HepG2 (cell line): Measurements from ENCODE around the gene RCCD1. TPM values are rescaled to one million over a fixed set of nuclear protein-coding genes. Genes with fewer than 3 reads are reported as not detected.

Experiments used
- ATAC-seq: fragments of 200-7000 bp; cut with Tn5 transposase; 3 replicates; pipeline ENCODE4 v1.9.1; 2020; ENCODE audit warnings: mild to moderate bottlenecking, moderate library complexity
- BruUV-seq: library from RNA; stranded (reverse); fragments of 400-500 nt; replicated peaks from 2 replicates; lab custom pipeline; 2021; lab: Mats Ljungman, UMichigan
- CTCF ChIA-PET: fragments of 300-600 bp; formaldehyde crosslinking; extraction: SDS; loops from one replicate; lab custom pipeline; 2021; ENCODE audit warnings: low total read pairs, inconsistent platforms, low intra/inter-chr PET ratio; lab: Yijun Ruan, JAX
- POLR2A ChIA-PET: fragments of 350-600 bp; sonication (Branson Sonifier 250); formaldehyde crosslinking; loops from one replicate; lab custom pipeline; 2020; ENCODE audit warnings: antibody characterized with exemption, inconsistent platforms; lab: Yijun Ruan, JAX
- DNase-seq: peaks from one replicate; pipeline ENCODE4 v3.0.0-alpha.2; 2015; ENCODE audit warnings: low spot score
- FAIRE-seq: peaks from 3 replicates; lab custom pipeline; 2011; peaks lifted over from hg19 to GRCh38; lab: Jason Lieb, UNC
- H2AFZ ChIP-seq: one replicate; pipeline ENCODE4 v1.6.1; 2011; ENCODE audit warnings: low read length, inconsistent platforms
- H3K27ac ChIP-seq: fragments of 300-600 bp; 3 replicates; pipeline ENCODE4 v1.8.0; 2011; ENCODE audit warnings: mixed run types, mild to moderate bottlenecking, mixed read lengths, low read length, inconsistent platforms; ENCODE audit not compliant: insufficient read depth; ENCODE audit errors: extremely low read length
- H3K27me3 ChIP-seq, 2 experiments: fragments of 200-600 bp in 1 of 2; 2 replicates in 1 of 2; 3 replicates in 1 of 2; pipeline versions ENCODE4 v1.6.0 to v1.8.0; 2011; ENCODE audit warnings: low read length in 2 of 2, mild to moderate bottlenecking in 2 of 2, moderate library complexity in 2 of 2, inconsistent platforms in 1 of 2; ENCODE audit not compliant: insufficient read depth in 2 of 2, control insufficient read depth in 1 of 2
- H3K36me3 ChIP-seq, 2 experiments: fragments of 200-600 bp in 1 of 2; replicated peaks in 1 of 2; 2 replicates in 1 of 2; 3 replicates in 1 of 2; pipeline versions ENCODE4 v1.5.1 to v1.8.0; 2011; ENCODE audit warnings: low read length in 2 of 2, inconsistent platforms in 1 of 2; ENCODE audit not compliant: insufficient read depth in 2 of 2, control insufficient read depth in 1 of 2
- H3K4me1 ChIP-seq: 2 replicates; pipeline ENCODE4 v1.5.1; 2012; ENCODE audit warnings: low read length, inconsistent platforms; ENCODE audit not compliant: insufficient read depth
- H3K4me2 ChIP-seq: 2 replicates; pipeline ENCODE4 v1.6.0; 2011; ENCODE audit warnings: low read depth, low read length, inconsistent platforms
- H3K4me3 ChIP-seq, 3 experiments: fragments of 200-600 bp in 1 of 3; sonication (generic), shearing (Covaris generic) in 1 of 3; replicated peaks in 1 of 3; 2 replicates each; pipeline ENCODE4 v1.5.1; 2011 to 2016; ENCODE audit warnings: low read length in 3 of 3, inconsistent platforms in 2 of 3, low read depth in 2 of 3, mild to moderate bottlenecking in 2 of 3, control low read depth in 1 of 3, mixed read lengths in 1 of 3; ENCODE audit not compliant: insufficient read depth in 1 of 3
- H3K79me2 ChIP-seq: one replicate; pipeline ENCODE4 v1.6.1; 2011; ENCODE audit warnings: low read length, inconsistent platforms; ENCODE audit not compliant: insufficient read depth
- H3K9ac ChIP-seq: 2 replicates; pipeline ENCODE4 v1.6.0; 2011; ENCODE audit warnings: mild to moderate bottlenecking, low read depth, low read length, inconsistent platforms; ENCODE audit not compliant: insufficient read depth
- H3K9me3 ChIP-seq: 2 replicates; pipeline ENCODE4 v1.5.1; 2012; ENCODE audit warnings: mild to moderate bottlenecking, low read length
- H4K20me1 ChIP-seq: 2 replicates; pipeline ENCODE4 v1.6.0; 2011; ENCODE audit warnings: inconsistent platforms, mild to moderate bottlenecking, low read length, moderate library complexity; ENCODE audit not compliant: insufficient read depth
- AKAP8 ChIP-seq: sonication (generic); formaldehyde crosslinking; IDR thresholded peaks from 2 replicates; pipeline ENCODE4 v1.5.1; 2020; ENCODE audit warnings: mild to moderate bottlenecking, missing genetic modification reagents
- ASH2L ChIP-seq: fragments of 300-600, 200-600 bp; sonication (generic); IDR thresholded peaks from 2 replicates; pipeline ENCODE4 v1.7.0; 2017; ENCODE audit warnings: low read depth, mild to moderate bottlenecking, moderate library complexity, mixed read lengths, low read length; ENCODE audit not compliant: insufficient read length
- BCL6 ChIP-seq: IDR thresholded peaks from 2 replicates; pipeline ENCODE4 v1.6.1; 2016; ENCODE audit warnings: missing genetic modification reagents, missing compliant biosample characterization
- MIER2 ChIP-seq: IDR thresholded peaks from 2 replicates; pipeline ENCODE4 v1.6.1; 2016; ENCODE audit warnings: missing biosample characterization, missing genetic modification reagents
- PRDM10 ChIP-seq: sonication (generic); formaldehyde crosslinking; IDR thresholded peaks from 2 replicates; pipeline ENCODE4 v1.4.0; 2020; ENCODE audit warnings: low read depth, missing genetic modification reagents
- SSRP1 ChIP-seq: IDR thresholded peaks from 2 replicates; pipeline ENCODE4 v1.6.1; 2016; ENCODE audit warnings: control low read depth
- ZNF20 ChIP-seq: sonication (generic); formaldehyde crosslinking; IDR thresholded peaks from 2 replicates; pipeline ENCODE4 v1.4.0; 2020; ENCODE audit warnings: mild to moderate bottlenecking, moderate library complexity, missing genetic modification reagents
- ZNF207 ChIP-seq: fragments of 450-650 bp; IDR thresholded peaks from 2 replicates; pipeline ENCODE4 v1.6.1; 2016; ENCODE audit warnings: antibody characterized with exemption, borderline replicate concordance
- ZNF446 ChIP-seq: sonication (generic); formaldehyde crosslinking; IDR thresholded peaks from 2 replicates; pipeline ENCODE4 v1.5.0; 2020; ENCODE audit warnings: mild to moderate bottlenecking, missing genetic modification reagents
- ZNF580 ChIP-seq: IDR thresholded peaks from 2 replicates; pipeline ENCODE4 v1.6.1; 2016; ENCODE audit warnings: low read depth, borderline replicate concordance
- ZNF672 ChIP-seq: sonication (generic); formaldehyde crosslinking; IDR thresholded peaks from 2 replicates; pipeline ENCODE4 v1.8.1; 2022; ENCODE audit warnings: missing genetic modification reagents
- ZNF772 ChIP-seq: sonication (generic); formaldehyde crosslinking; IDR thresholded peaks from 2 replicates; pipeline ENCODE4 v1.5.0; 2020; ENCODE audit warnings: mild to moderate bottlenecking, missing genetic modification reagents
- WGBS: methylation state at CpG from one replicate; pipeline ENCODE4 v1.1.6; 2017; ENCODE audit warnings: low lambda C conversion rate; 5-methylcytosine and 5-hydroxymethylcytosine counted together
- in situ Hi-C: cut with HindIII; loops from 2 replicates; pipeline ENCODE4 v1.10.0; 2017; ENCODE audit warnings: low pct_unique_long_range_greater_than_20kb; ENCODE audit not compliant: extremely low pct_ligation_motif_present
- intact Hi-C: fragments of 100-400 bp; cut with micrococcal nuclease; formaldehyde crosslinking; loops from one replicate; pipeline ENCODE4 v1.10.0; 2022; ENCODE audit not compliant: unreplicated experiment
- polyA plus RNA-seq, 8 experiments: library from polyadenylated mRNA; depleted of rRNA in 3 of 8; stranded (reverse) in 7 of 8; unstranded in 1 of 8; fragments of >200 nt; fragmentation: Illumina TruSeq in 4 of 8; extraction: Trizol in 4 of 8; gene quantifications; 2 replicates each; pipeline versions ENCODE4 v1.2.1 to v1.2.3, GENCODE V29; 2011 to 2016; ENCODE audit warnings: low read depth in 4 of 8, missing spikeins in 1 of 8, mixed read lengths in 1 of 8; ENCODE audit not compliant: insufficient read depth in 1 of 8
- total RNA-seq, 5 experiments: library from RNA; depleted of rRNA; stranded (reverse); fragments of >200 nt; fragmentation: Illumina TruSeq; extraction: Trizol; gene quantifications; 2 replicates each; pipeline ENCODE4 v1.2.3, GENCODE V29; 2016; ENCODE audit warnings: low read depth in 1 of 5
- TF ChIP-seq, protein P1 (sequence below): sonication (generic); formaldehyde crosslinking; IDR thresholded peaks from 2 replicates; pipeline ENCODE4 v1.4.0; 2020; ENCODE audit warnings: mild to moderate bottlenecking, missing genetic modification reagents, borderline replicate concordance

The RCCD1 gene
- total and polyA plus RNA-seq, 2 of the 13 experiments (the other 11 are each of a cell fraction or from before 2014, with no cell fraction given): 14.1 to 15.1 TPM

DNA sequence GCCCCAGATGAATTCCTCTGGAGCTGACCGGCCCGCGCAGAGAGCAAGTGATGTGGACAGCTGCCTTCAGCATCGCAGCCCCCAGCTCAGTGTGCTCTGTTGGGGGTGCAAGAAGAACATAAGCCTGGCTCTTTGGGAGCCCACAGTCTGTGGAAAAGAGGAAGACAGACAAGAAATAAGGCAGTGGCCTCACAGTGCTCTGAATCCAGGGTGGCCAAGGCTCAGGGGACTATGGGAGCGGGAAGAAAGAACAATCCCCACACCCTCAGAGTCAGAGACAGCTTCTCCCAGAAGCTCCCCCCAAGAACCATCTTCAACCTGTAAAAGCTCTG lies 22.1 kb upstream of the RCCD1 start:
- FAIRE-seq (no peak), ATAC-seq (no peak), DNase-seq (no peak)
- no TSS peak for BruUV-seq
- H4K20me1 ChIP-seq: no peaks in the 10 kb centered on the region
- H3K4me1 ChIP-seq: peaks cover 62% of the 10 kb centered on the region
- no peaks in the 10 kb centered on the region for H3K9me3 ChIP-seq
- H3K27ac ChIP-seq: no peak overlapping the region
- H3K9ac ChIP-seq: peak overlapping the region; percentile 88; the same call in 1 of the 2 replicates
- H3K36me3 ChIP-seq: no peaks in the 10 kb centered on the region
- peak overlapping the region; percentile 45 for H2AFZ ChIP-seq
- POLR2A ChIA-PET: interaction anchor here (0.6 to 4.5 kb wide), 12 partner anchors 11 to 140 kb away, joined by 3 to 45 read pairs (median 6); partner anchors contain the start of genes MAN2A2 and RCCD1
- no peaks in the 10 kb centered on the region; a peak in 2 of 5 replicates for H3K27me3 ChIP-seq
- CTCF ChIA-PET: interaction anchor here (0.8 to 1.4 kb wide), 2 partner anchors 29 to 100 kb away, joined by 3 to 4 read pairs; no protein-coding TSS in a partner anchor
- intact Hi-C loops: loop anchor here (5.0 to 10.0 kb wide), 4 partner anchors 45 to 120 kb away; partner anchors contain the start of gene PRC1
- peak overlapping the region in 2 of 3 experiments; percentile 67 to 87; a peak in 3 of 6 replicates for H3K4me3 ChIP-seq
- WGBS: 2% methylated on average over 5 of the region's 5 CpGs
- peaks cover 6% of the 10 kb centered on the region for H3K79me2 ChIP-seq
- H3K4me2 ChIP-seq: peak overlapping the region; percentile 89
- in situ Hi-C loops: loop anchor here (25.0 kb wide), 1 partner anchor 330 kb away; no protein-coding TSS in a partner anchor
- peak; percentile 10; the same call in 1 of the 2 replicates for TF ChIP-seq ZNF580 (CRISPR knock-in tag)
- no peak for TF ChIP-seq ZNF672 (CRISPR knock-in tag)
- TF ChIP-seq ZNF207: no peak
- 0 out of 2 replicates have a peak, but pooled peaks have one; percentile 1 for TF ChIP-seq BCL6
- TF ChIP-seq AKAP8 (CRISPR knock-in tag): no peak
- TF ChIP-seq ASH2L: peak; percentile 1
- TF ChIP-seq ZNF772 (CRISPR knock-in tag): 0 out of 2 replicates have a peak, but pooled peaks have one; percentile 3
- TF ChIP-seq MIER2 (CRISPR knock-in tag): peak; percentile 13; the same call in 1 of the 2 replicates
- TF ChIP-seq ZNF446 (CRISPR knock-in tag): 0 out of 2 replicates have a peak, but pooled peaks have one; percentile 0
- no peak for TF ChIP-seq SSRP1
- TF ChIP-seq PRDM10: 0 out of 2 replicates have a peak, but pooled peaks have one; percentile 0
- TF ChIP-seq, protein P1, sequence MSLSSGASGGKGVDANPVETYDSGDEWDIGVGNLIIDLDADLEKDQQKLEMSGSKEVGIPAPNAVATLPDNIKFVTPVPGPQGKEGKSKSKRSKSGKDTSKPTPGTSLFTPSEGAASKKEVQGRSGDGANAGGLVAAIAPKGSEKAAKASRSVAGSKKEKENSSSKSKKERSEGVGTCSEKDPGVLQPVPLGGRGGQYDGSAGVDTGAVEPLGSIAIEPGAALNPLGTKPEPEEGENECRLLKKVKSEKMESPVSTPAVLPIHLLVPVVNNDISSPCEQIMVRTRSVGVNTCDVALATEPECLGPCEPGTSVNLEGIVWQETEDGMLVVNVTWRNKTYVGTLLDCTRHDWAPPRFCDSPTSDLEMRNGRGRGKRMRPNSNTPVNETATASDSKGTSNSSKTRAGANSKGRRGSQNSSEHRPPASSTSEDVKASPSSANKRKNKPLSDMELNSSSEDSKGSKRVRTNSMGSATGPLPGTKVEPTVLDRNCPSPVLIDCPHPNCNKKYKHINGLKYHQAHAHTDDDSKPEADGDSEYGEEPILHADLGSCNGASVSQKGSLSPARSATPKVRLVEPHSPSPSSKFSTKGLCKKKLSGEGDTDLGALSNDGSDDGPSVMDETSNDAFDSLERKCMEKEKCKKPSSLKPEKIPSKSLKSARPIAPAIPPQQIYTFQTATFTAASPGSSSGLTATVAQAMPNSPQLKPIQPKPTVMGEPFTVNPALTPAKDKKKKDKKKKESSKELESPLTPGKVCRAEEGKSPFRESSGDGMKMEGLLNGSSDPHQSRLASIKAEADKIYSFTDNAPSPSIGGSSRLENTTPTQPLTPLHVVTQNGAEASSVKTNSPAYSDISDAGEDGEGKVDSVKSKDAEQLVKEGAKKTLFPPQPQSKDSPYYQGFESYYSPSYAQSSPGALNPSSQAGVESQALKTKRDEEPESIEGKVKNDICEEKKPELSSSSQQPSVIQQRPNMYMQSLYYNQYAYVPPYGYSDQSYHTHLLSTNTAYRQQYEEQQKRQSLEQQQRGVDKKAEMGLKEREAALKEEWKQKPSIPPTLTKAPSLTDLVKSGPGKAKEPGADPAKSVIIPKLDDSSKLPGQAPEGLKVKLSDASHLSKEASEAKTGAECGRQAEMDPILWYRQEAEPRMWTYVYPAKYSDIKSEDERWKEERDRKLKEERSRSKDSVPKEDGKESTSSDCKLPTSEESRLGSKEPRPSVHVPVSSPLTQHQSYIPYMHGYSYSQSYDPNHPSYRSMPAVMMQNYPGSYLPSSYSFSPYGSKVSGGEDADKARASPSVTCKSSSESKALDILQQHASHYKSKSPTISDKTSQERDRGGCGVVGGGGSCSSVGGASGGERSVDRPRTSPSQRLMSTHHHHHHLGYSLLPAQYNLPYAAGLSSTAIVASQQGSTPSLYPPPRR (CRISPR knock-in tag): peak; percentile 17; the same call in 1 of the 2 replicates
- 0 out of 2 replicates have a peak, but pooled peaks have one; percentile 13 for TF ChIP-seq ZNF20 (CRISPR knock-in tag)
